ENCODE data around the gene ATRIP. TPM values are rescaled to one million over a fixed set of nuclear protein-coding genes. Genes with fewer than 3 reads are reported as not detected.
"Not testable (repeated sequence)": the region's sequence is repeated elsewhere in the genome, so short reads cannot be mapped to it uniquely, and the experiment has no call there.

ATRIP gene
- total RNA-seq, 4 donors from 2014 or later, result 4.8 to 8.9 (median 7.1) TPM

DNA sequence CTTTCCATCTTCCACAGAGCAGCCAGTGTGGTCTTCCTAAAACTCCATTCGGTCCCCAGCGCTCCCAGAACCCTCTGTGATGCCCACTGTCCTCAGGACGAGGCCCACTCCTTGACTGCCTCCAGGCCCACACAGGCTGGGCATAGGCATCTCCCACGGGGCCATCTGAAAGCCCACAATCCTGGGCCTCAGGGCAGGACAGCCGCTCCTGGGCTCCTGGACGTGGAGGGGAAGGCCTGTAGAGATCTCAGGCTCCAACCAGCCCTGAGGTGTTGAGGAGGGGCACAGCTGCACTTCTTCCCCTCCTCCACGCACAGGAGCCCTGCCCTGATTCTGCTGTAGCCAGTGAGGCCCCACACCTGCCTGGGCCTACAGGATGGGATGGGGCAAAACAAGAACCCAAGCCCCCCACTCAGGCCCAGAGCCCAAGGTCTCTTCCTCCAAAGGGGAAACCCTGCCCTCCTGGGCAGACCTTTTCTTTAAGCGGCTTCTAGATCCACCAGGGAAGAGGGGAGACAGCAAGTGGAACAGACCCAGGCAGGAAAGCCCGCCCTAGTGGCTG, 31.5 kb downstream of the ATRIP start:
- TF ChIP-seq POLR2A (IDR thresholded peaks at IDR 0.05), result no peak
- TF ChIP-seq, protein P1, sequence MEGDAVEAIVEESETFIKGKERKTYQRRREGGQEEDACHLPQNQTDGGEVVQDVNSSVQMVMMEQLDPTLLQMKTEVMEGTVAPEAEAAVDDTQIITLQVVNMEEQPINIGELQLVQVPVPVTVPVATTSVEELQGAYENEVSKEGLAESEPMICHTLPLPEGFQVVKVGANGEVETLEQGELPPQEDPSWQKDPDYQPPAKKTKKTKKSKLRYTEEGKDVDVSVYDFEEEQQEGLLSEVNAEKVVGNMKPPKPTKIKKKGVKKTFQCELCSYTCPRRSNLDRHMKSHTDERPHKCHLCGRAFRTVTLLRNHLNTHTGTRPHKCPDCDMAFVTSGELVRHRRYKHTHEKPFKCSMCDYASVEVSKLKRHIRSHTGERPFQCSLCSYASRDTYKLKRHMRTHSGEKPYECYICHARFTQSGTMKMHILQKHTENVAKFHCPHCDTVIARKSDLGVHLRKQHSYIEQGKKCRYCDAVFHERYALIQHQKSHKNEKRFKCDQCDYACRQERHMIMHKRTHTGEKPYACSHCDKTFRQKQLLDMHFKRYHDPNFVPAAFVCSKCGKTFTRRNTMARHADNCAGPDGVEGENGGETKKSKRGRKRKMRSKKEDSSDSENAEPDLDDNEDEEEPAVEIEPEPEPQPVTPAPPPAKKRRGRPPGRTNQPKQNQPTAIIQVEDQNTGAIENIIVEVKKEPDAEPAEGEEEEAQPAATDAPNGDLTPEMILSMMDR (IDR thresholded peaks at IDR 0.05), result no peak
- 86 to 100% methylated on average over 1 to 2 of the region's 9 CpGs for WGBS, 2 donors
- Histone ChIP-seq H3K4me1 (peaks cover 6 to 42% (median 15%) of the 10 kb centered on the region in 3 donors), H3K9me3 (no peaks in the 10 kb centered on the region), H3K36me3 (peaks cover 0 to 63% (median 8%) of the 10 kb centered on the region in 3 donors), H3K4me3 (peak overlapping the region in 2 of 4 donors; percentile 15 to 19), H3K27me3 (no peaks in the 10 kb centered on the region), H3K27ac (peak overlapping the region in 2 of 4 donors; percentile 49 to 68)
- DNase-seq, result no peak
- intact Hi-C loops (cut with DNase I), result no loop called here

DNA sequence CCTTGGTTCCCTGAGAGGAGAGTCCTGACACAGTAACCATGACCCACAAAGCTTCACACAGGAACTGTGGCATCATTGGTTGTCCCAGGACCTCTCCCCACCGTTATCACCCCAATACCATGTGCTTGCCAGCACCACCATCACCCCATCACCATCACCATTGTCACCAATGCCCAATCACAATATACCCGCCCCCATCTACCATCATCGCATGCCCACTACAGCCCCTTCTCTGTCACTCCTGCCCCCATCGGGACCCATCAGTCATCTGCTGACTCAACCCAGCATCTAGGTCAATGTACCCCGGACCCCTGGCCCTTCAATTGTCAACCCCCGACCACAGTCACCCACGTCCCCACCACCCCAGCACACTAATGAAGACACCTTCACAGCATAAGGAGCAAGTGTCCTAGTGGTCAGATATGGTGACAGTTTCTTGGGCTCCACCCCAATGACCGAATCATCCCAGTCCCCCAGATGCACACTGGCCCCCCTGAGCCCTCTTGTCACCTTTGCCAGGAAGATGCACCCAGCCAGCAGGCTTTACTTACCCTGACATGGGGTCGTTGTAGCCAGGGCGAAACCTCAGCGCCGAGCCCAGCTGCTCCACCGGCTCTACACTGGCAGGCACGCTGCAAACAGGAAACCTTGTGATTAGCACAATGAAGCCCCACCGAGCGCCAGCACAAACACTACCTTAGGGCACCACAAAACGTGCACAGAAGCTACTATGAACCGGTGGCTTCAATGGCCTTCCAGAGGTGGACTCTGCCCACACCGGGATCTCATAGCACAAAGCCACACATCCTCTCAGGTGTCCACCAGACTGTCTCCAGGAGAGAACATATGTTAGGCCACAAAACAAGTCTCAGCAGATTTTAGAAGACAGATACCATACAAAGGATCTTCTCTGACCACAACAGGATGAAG, 32.4 kb downstream of the ATRIP start:
- Histone ChIP-seq H3K4me3 (peak overlapping the region in 2 of 4 donors; percentile 15 to 19), H3K27ac (peak overlapping the region in 3 of 4 donors; percentile 7 to 68 (median 49)), H3K27me3 (no peaks in the 10 kb centered on the region), H3K4me1 (peaks cover 0 to 33% (median 8%) of the 10 kb centered on the region in 3 donors), H3K36me3 (peaks cover 0 to 63% (median 8%) of the 10 kb centered on the region in 3 donors), H3K9me3 (no peaks in the 10 kb centered on the region)
- intact Hi-C loops (cut with DNase I), result no loop called here
- no peak for DNase-seq
- 68 to 80% methylated on average over 15 to 16 of the region's 19 CpGs for WGBS, 2 donors
- no peak for TF ChIP-seq POLR2A (IDR thresholded peaks at IDR 0.05)
- TF ChIP-seq, protein P1 (IDR thresholded peaks at IDR 0.05), result no peak

DNA sequence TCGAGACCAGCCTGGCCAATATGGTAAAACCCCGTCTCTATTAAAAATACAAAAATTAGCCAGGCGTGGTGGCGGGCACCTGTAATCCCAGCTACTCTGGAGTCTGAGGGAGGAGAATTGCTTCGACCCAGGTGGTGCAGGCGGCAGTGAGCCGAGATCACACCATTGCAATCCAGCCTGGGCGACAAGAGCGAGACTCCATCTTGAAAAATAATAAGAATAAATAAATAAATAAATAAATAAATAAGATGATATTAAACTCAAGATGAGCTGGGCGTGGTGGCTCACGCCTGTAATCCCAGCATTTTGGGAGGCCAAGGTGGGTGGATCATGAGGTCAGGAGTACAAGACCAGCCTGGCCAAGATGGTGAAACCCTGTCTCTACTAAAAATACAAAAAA, 34.4 kb downstream of the ATRIP start:
- H3K27me3 ChIP-seq; H3K9me3 ChIP-seq; DNase-seq; H3K27ac ChIP-seq; intact Hi-C loops (cut with DNase I); H3K4me3 ChIP-seq: not testable (repeated sequence)
- H3K4me1 ChIP-seq, result peaks cover 0 to 20% (median 2%) of the 10 kb centered on the region in 3 donors
- WGBS, 2 donors, result 92 to 93% methylated on average over 9 to 11 of the region's 11 CpGs
- H3K36me3 ChIP-seq, result peaks cover 0 to 67% (median 8%) of the 10 kb centered on the region in 3 donors

DNA sequence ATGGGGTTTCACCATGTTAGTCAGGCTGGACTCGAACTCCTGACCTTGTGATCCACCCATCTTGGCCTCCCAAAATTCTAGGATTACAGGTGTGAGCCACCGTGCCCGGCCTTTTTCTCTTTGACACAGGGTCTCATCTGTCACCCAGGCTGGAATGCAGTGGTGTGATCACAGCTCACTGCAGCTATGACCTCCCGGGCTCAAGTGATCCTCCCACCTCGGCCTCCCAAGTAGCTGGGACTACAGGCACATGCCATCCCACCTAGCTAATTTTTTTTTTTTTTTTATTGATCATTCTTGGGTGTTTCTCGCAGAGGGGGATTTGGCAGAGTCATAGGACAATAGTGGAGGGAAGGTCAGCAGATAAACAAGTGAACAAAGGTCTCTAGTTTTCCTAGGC, 36.3 kb downstream of the ATRIP start:
- 92 to 94% methylated on average over 4 to 5 of the region's 6 CpGs for WGBS, 2 donors
- peaks cover 0 to 47% (median 5%) of the 10 kb centered on the region in 3 donors for H3K36me3 ChIP-seq
- H3K27ac ChIP-seq; H3K4me3 ChIP-seq; intact Hi-C loops (cut with DNase I); H3K27me3 ChIP-seq; H3K9me3 ChIP-seq; DNase-seq; H3K4me1 ChIP-seq: not testable (repeated sequence)

DNA sequence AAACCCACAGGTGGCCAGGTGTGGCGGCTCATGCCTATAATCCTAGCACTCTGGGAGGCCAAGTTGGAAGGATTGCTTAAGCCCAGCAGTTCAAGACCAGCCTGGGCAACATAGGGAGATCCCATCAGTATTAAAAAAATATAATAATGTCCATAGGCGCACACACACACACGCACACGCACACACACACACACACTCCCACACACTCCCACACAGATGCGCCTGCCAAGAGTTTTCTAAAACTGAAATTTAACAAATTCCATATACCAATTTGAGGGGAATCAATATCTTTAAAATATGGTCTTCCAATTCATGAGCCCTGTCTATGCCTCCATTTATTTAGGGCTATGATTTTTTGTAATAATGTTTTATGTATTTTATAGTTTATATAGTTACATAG, 40.4 kb downstream of the ATRIP start:
- Histone ChIP-seq H3K27ac (no peak overlapping the region), H3K9me3 (no peaks in the 10 kb centered on the region)
- DNase-seq, result no peak

More for the DNA sequence above, 40.4 kb downstream of the ATRIP start:
- WGBS, 2 donors, result 90 to 93% methylated on average over 5 of the region's 5 CpGs
- H3K4me1 ChIP-seq, result peaks cover 0 to 25% (median 4%) of the 10 kb centered on the region in 3 donors
- no peak overlapping the region for H3K4me3 ChIP-seq
- intact Hi-C loops (cut with DNase I), result no loop called here
- no peaks in the 10 kb centered on the region for H3K27me3 ChIP-seq
- peaks cover 0 to 18% (median 3%) of the 10 kb centered on the region in 3 donors for H3K36me3 ChIP-seq
- no peak for TF ChIP-seq POLR2A (IDR thresholded peaks at IDR 0.05)
- TF ChIP-seq, protein P1 (IDR thresholded peaks at IDR 0.05), result no peak
